Tibial nerve (tissue), 4 donors: ENCODE data around the gene BIRC5. TPM values are rescaled to one million over a fixed set of nuclear protein-coding genes. Genes with fewer than 3 reads are reported as not detected.

ENCODE experiments used
- DNase-seq, 2 donors: peaks; one replicate each; pipeline ENCODE4 v3.0.0-alpha.2; 2019; ENCODE audit warnings: low spot score in 2 of 2
- H3K27ac ChIP-seq, 4 donors: fragments of 200-600 bp; sonication (generic) in 3 of 4; one replicate each; pipeline ENCODE4 v1.5.1; 2017 to 2019; ENCODE audit warnings: mild to moderate bottlenecking in 1 of 4
- H3K27me3 ChIP-seq, 2 donors: fragments of 200-600 bp; sonication (generic) in 1 of 2; one replicate each; pipeline versions ENCODE4 v1.5.1 to v1.6.0; 2017 to 2019
- H3K36me3 ChIP-seq, 3 donors: fragments of 200-600 bp; sonication (generic); one replicate each; pipeline ENCODE4 v1.5.1; 2018 to 2019
- H3K4me1 ChIP-seq, 4 donors: fragments of 200-600 bp; sonication (generic) in 3 of 4; one replicate each; pipeline ENCODE4 v1.5.1; 2017 to 2019
- H3K4me3 ChIP-seq, 4 donors: fragments of 200-600 bp; sonication (generic) in 3 of 4; one replicate each; pipeline ENCODE4 v1.5.1; 2017 to 2019; ENCODE audit warnings: mild to moderate bottlenecking in 1 of 4, moderate library complexity in 1 of 4
- H3K9me3 ChIP-seq, 4 donors: fragments of 200-600 bp; sonication (generic) in 3 of 4; one replicate each; pipeline ENCODE4 v1.5.1; 2017 to 2019
- CTCF ChIP-seq, 5 experiments: fragments of 200-600 bp in 3 of 5; fragments of 450-650 bp in 2 of 5; sonication (generic) in 3 of 5; IDR thresholded peaks; one replicate each; pipeline ENCODE4 v1.5.1; 2016 to 2019; ENCODE audit warnings: antibody characterized with exemption in 5 of 5, mild to moderate bottlenecking in 3 of 5, moderate library complexity in 2 of 5
- EP300 ChIP-seq, 2 donors: sonication (generic); formaldehyde crosslinking; IDR thresholded peaks; one replicate each; pipeline ENCODE4 v1.6.1; 2017; ENCODE audit warnings: antibody characterized with exemption in 2 of 2, mild to moderate bottlenecking in 1 of 2
- POLR2A ChIP-seq, 2 donors: fragments of 450-650 bp; IDR thresholded peaks; one replicate each; pipeline ENCODE4 v1.6.1; 2017; ENCODE audit warnings: antibody characterized with exemption in 2 of 2, mild to moderate bottlenecking in 2 of 2, moderate library complexity in 2 of 2
- WGBS, 2 donors: methylation state at CpG; one replicate each; pipeline ENCODE4 v1.1.5; 2018; 5-methylcytosine and 5-hydroxymethylcytosine counted together
- total RNA-seq, 4 donors: library from RNA; depleted of rRNA; stranded (reverse); fragments of >200 nt; gene quantifications; one replicate each; pipeline ENCODE4 v1.1.0, GENCODE V29; 2016

Gene BIRC5
- total RNA-seq, 4 donors from 2014 or later: 0.87 to 8.7 (median 0.98) TPM; not detected in 1

- Histone ChIP-seq H3K27ac (no peak overlapping the region), H3K4me1 (peaks cover 0 to 9% (median 2%) of the 10 kb centered on the region in 4 donors), H3K4me3 (no peak overlapping the region), H3K36me3 (no peaks in the 10 kb centered on the region), H3K27me3 (peaks cover 0 to 16% of the 10 kb centered on the region in 2 donors), H3K9me3 (no peaks in the 10 kb centered on the region)
- no peak for DNase-seq
- WGBS, 2 donors: 76 to 79% methylated on average over 19 to 20 of the region's 20 CpGs
- TF ChIP-seq CTCF (IDR thresholded peaks at IDR 0.05): no peak
- TF ChIP-seq POLR2A (IDR thresholded peaks at IDR 0.05): no peak
These were observed 12.9 kb downstream of the BIRC5 start for GRCh38 chr17:78226759-78227454.

- H3K4me1 ChIP-seq: peaks cover 0 to 13% (median 4%) of the 10 kb centered on the region in 4 donors
- no peak for DNase-seq
- H3K9me3 ChIP-seq: no peaks in the 10 kb centered on the region
- no peak overlapping the region for H3K4me3 ChIP-seq
- H3K36me3 ChIP-seq: no peaks in the 10 kb centered on the region
- peaks cover 2 to 22% of the 10 kb centered on the region in 2 donors for H3K27me3 ChIP-seq
- TF ChIP-seq POLR2A (IDR thresholded peaks at IDR 0.05) (no peak), EP300 (IDR thresholded peaks at IDR 0.05) (no peak), CTCF (IDR thresholded peaks at IDR 0.05) (no peak)
- 67 to 70% methylated on average over 6 to 10 of the region's 10 CpGs for WGBS, 2 donors
- H3K27ac ChIP-seq: no peak overlapping the region
These were observed 13.4 kb downstream of the BIRC5 start for GRCh38 chr17:78227455-78227916.

GRCh38 chr17:78228176-78228575, 14.1 kb downstream of the BIRC5 start:
- no peaks in the 10 kb centered on the region for H3K36me3 ChIP-seq
- peaks cover 2 to 28% of the 10 kb centered on the region in 2 donors for H3K27me3 ChIP-seq
- 81 to 86% methylated on average over 4 of the region's 4 CpGs for WGBS, 2 donors
- no peak overlapping the region for H3K27ac ChIP-seq
- peaks cover 0 to 13% (median 4%) of the 10 kb centered on the region in 4 donors for H3K4me1 ChIP-seq
- no peak for TF ChIP-seq EP300 (IDR thresholded peaks at IDR 0.05)
- no peak for TF ChIP-seq CTCF (IDR thresholded peaks at IDR 0.05)
- no peak for TF ChIP-seq POLR2A (IDR thresholded peaks at IDR 0.05)
- H3K9me3 ChIP-seq: no peaks in the 10 kb centered on the region
- no peak overlapping the region for H3K4me3 ChIP-seq
- no peak for DNase-seq

- H3K36me3 ChIP-seq: no peaks in the 10 kb centered on the region
- TF ChIP-seq POLR2A (IDR thresholded peaks at IDR 0.05): no peak
- TF ChIP-seq EP300 (IDR thresholded peaks at IDR 0.05): no peak
- TF ChIP-seq CTCF (IDR thresholded peaks at IDR 0.05): no peak
- WGBS, 2 donors: 68 to 74% methylated on average over 13 of the region's 13 CpGs
- H3K4me3 ChIP-seq: no peak overlapping the region
- DNase-seq: no peak
- no peaks in the 10 kb centered on the region for H3K9me3 ChIP-seq
- peaks cover 2 to 31% of the 10 kb centered on the region in 2 donors for H3K27me3 ChIP-seq
- no peak overlapping the region for H3K27ac ChIP-seq
- peaks cover 0 to 13% (median 4%) of the 10 kb centered on the region in 4 donors for H3K4me1 ChIP-seq
These were observed 16.4 kb downstream of the BIRC5 start for GRCh38 chr17:78230252-78230962.
